Loucy (cell line): ENCODE results near the gene AGAP9.
"Not testable (repeated sequence)": the region's sequence is repeated elsewhere in the genome, so short reads cannot be mapped to it uniquely, and the experiment has no call there.

Experiments used
- H2AFZ ChIP-seq: fragments of 200-600 bp; sonication (generic); 2 replicates; pipeline ENCODE4 v1.6.0; 2016; ENCODE audit warnings: antibody characterized with exemption, mild to moderate bottlenecking, low read length, moderate library complexity
- H3F3A ChIP-seq: fragments of 200-600 bp; 2 replicates; pipeline ENCODE4 v1.6.0; 2016; ENCODE audit warnings: antibody characterized with exemption, low read depth, mild to moderate bottlenecking
- H3K27me3 ChIP-seq: fragments of 200-600 bp; sonication (generic); 2 replicates; pipeline ENCODE4 v1.6.1; 2014; ENCODE audit warnings: low read length, mild to moderate bottlenecking; ENCODE audit not compliant: insufficient read depth, poor library complexity, severe bottlenecking
- H3K36me3 ChIP-seq: fragments of 200-600 bp; sonication (generic); 2 replicates; pipeline ENCODE4 v1.6.1; 2016; ENCODE audit warnings: low read length; ENCODE audit not compliant: insufficient read depth
- H3K4me1 ChIP-seq: fragments of 200-600 bp; sonication (generic); 2 replicates; pipeline ENCODE4 v1.5.1; 2014; ENCODE audit warnings: low read length, mild to moderate bottlenecking; ENCODE audit not compliant: insufficient read depth, poor library complexity, severe bottlenecking
- H3K4me2 ChIP-seq: fragments of 200-600 bp; sonication (generic); 2 replicates; pipeline ENCODE4 v1.6.0; 2014; ENCODE audit warnings: antibody characterized with exemption, low read length, low read depth, mild to moderate bottlenecking; ENCODE audit not compliant: poor library complexity, severe bottlenecking
- H3K4me3 ChIP-seq: fragments of 200-600 bp; sonication (generic); 2 replicates; pipeline ENCODE4 v1.5.1; 2014; ENCODE audit warnings: low read length, mild to moderate bottlenecking, mixed read lengths; ENCODE audit not compliant: poor library complexity, severe bottlenecking
- H3K79me2 ChIP-seq: fragments of 200-600 bp; sonication (generic); 2 replicates; pipeline ENCODE4 v1.6.1; 2014; ENCODE audit warnings: low read length; ENCODE audit not compliant: insufficient read depth
- H3K9ac ChIP-seq: fragments of 200-600 bp; sonication (generic); 2 replicates; pipeline ENCODE4 v1.6.0; 2014; ENCODE audit warnings: mild to moderate bottlenecking, low read depth, low read length, moderate library complexity; ENCODE audit not compliant: poor library complexity, severe bottlenecking
- H3K9me2 ChIP-seq: fragments of 200-600 bp; sonication (generic); replicated peaks from 2 replicates; pipeline ENCODE4 v1.6.1; 2016; ENCODE audit warnings: low read depth, low read length, mixed read lengths
- H3K9me3 ChIP-seq: fragments of 200-600 bp; sonication (generic); 2 replicates; pipeline ENCODE4 v1.6.1; 2014; ENCODE audit warnings: mild to moderate bottlenecking, antibody characterized with exemption, low read length, low read depth; ENCODE audit not compliant: insufficient read depth
- H4K20me1 ChIP-seq: fragments of 200-600 bp; sonication (generic); 2 replicates; pipeline ENCODE4 v1.6.0; 2014; ENCODE audit warnings: antibody characterized with exemption, low read length, mild to moderate bottlenecking; ENCODE audit not compliant: insufficient read depth, poor library complexity, severe bottlenecking
- CTCF ChIP-seq: fragments of 200-600 bp; sonication (generic); conservative IDR thresholded peaks from 2 replicates; pipeline ENCODE4 v1.5.1; 2014; ENCODE audit warnings: mild to moderate bottlenecking, antibody characterized with exemption, low read length
- EZH2phosphoT487 ChIP-seq: fragments of 200-600 bp; IDR thresholded peaks from 2 replicates; pipeline ENCODE4 v1.6.1; 2018; ENCODE audit warnings: antibody characterized with exemption, mild to moderate bottlenecking, moderate library complexity, borderline replicate concordance

AGAP9 gene

GRCh38 chr10:47457528-47457820, 66.0 kb downstream of the AGAP9 start:
- no peak overlapping the region for H3K4me2 ChIP-seq
- H3K36me3 ChIP-seq, result no peaks in the 10 kb centered on the region
- H3K9me2 ChIP-seq, result no peaks in the 10 kb centered on the region
- H3K9me3 ChIP-seq, result no peaks in the 10 kb centered on the region
- H3K4me3 ChIP-seq, result no peak overlapping the region
- H3K4me1 ChIP-seq, result no peaks in the 10 kb centered on the region
- H3K79me2 ChIP-seq, result no peaks in the 10 kb centered on the region
- TF ChIP-seq EZH2phosphoT487, result no peak
- TF ChIP-seq CTCF, result no peak
- no peaks in the 10 kb centered on the region for H3K27me3 ChIP-seq
- no peaks in the 10 kb centered on the region for H4K20me1 ChIP-seq
- H3K9ac ChIP-seq, result no peak overlapping the region
- no peaks in the 10 kb centered on the region for H3F3A ChIP-seq
- H2AFZ ChIP-seq, result no peak overlapping the region

- H3K9ac ChIP-seq, result no peak overlapping the region
- H3K9me2 ChIP-seq, result no peaks in the 10 kb centered on the region
- H3F3A ChIP-seq, result no peaks in the 10 kb centered on the region
- no peak overlapping the region for H3K4me3 ChIP-seq
- H3K79me2 ChIP-seq, result no peaks in the 10 kb centered on the region
- no peaks in the 10 kb centered on the region for H4K20me1 ChIP-seq
- H2AFZ ChIP-seq, result no peak overlapping the region
- no peak overlapping the region for H3K4me2 ChIP-seq
- no peaks in the 10 kb centered on the region for H3K27me3 ChIP-seq
- no peaks in the 10 kb centered on the region for H3K9me3 ChIP-seq
- H3K4me1 ChIP-seq, result no peaks in the 10 kb centered on the region
- TF ChIP-seq EZH2phosphoT487, result no peak
- TF ChIP-seq CTCF, result no peak
- H3K36me3 ChIP-seq, result no peaks in the 10 kb centered on the region
Observed at GRCh38 chr10:47456794-47457527, 66.5 kb downstream of the AGAP9 start.

GRCh38 chr10:47456079-47456785, 67.2 kb downstream of the AGAP9 start:
- no peak overlapping the region for H3K4me2 ChIP-seq
- no peaks in the 10 kb centered on the region for H3K4me1 ChIP-seq
- no peak overlapping the region for H2AFZ ChIP-seq
- no peaks in the 10 kb centered on the region for H3K36me3 ChIP-seq
- H3K4me3 ChIP-seq, result no peak overlapping the region
- no peaks in the 10 kb centered on the region for H3K9me3 ChIP-seq
- no peaks in the 10 kb centered on the region for H3K9me2 ChIP-seq
- H3F3A ChIP-seq, result no peaks in the 10 kb centered on the region
- no peaks in the 10 kb centered on the region for H3K27me3 ChIP-seq
- TF ChIP-seq EZH2phosphoT487 (no peak), CTCF (no peak)
- no peaks in the 10 kb centered on the region for H4K20me1 ChIP-seq
- H3K9ac ChIP-seq, result no peak overlapping the region
- no peaks in the 10 kb centered on the region for H3K79me2 ChIP-seq

GRCh38 chr10:47455350-47456078, 67.9 kb downstream of the AGAP9 start:
- not testable (repeated sequence) for H3K4me1 ChIP-seq, H3K27me3 ChIP-seq, H4K20me1 ChIP-seq, H3K9ac ChIP-seq, H3K9me2 ChIP-seq, H3K4me3 ChIP-seq, H3K9me3 ChIP-seq, H3K36me3 ChIP-seq, H2AFZ ChIP-seq, H3K79me2 ChIP-seq, H3K4me2 ChIP-seq, H3F3A ChIP-seq
